Stimulated activated naive B cell treated with anti-CD40 and anti-IgM and Interleukin-4, amounts not matched to agents 10 μg/mL and 1 μg/mL and 100 μg/mL, for 72 hours (primary cell): Measurements from ENCODE around the gene HHAT.
A peak's percentile ranks its signal among the peaks of the same experiment; 100 is the strongest.

ENCODE experiments used
- ATAC-seq, 2 donors: fragments of 150-1000 bp; cut with Tn5 transposase; replicated peaks; 2 replicates each; pipeline ENCODE4 v1.10.0; 2021; ENCODE audit warnings: moderate library complexity in 1 of 2
- DNase-seq: peaks from one replicate; pipeline ENCODE4 v3.0.0; 2021
- H3K27ac Mint-ChIP-seq: one replicate; pipeline ENCODE4 v1.8.0; 2022; ENCODE audit warnings: mild to moderate bottlenecking, mixed read lengths
- H3K27me3 Mint-ChIP-seq, 2 donors: one replicate each; pipeline ENCODE4 v1.8.0; 2022; ENCODE audit warnings: mixed read lengths in 2 of 2
- H3K36me3 Mint-ChIP-seq, 2 donors: one replicate each; pipeline ENCODE4 v1.8.0; 2022; ENCODE audit warnings: mixed read lengths in 2 of 2, mild to moderate bottlenecking in 1 of 2
- H3K4me1 Mint-ChIP-seq, 2 donors: one replicate each; pipeline ENCODE4 v1.8.0; 2022; ENCODE audit warnings: mixed read lengths in 2 of 2, mild to moderate bottlenecking in 1 of 2
- H3K4me3 Mint-ChIP-seq, 2 donors: one replicate each; pipeline ENCODE4 v1.8.0; 2022; ENCODE audit warnings: mild to moderate bottlenecking in 2 of 2, mixed read lengths in 2 of 2, moderate library complexity in 1 of 2
- H3K9me3 Mint-ChIP-seq, 2 donors: one replicate each; pipeline ENCODE4 v1.8.0; 2022; ENCODE audit warnings: mixed read lengths in 2 of 2, mild to moderate bottlenecking in 1 of 2

The HHAT gene

DNA sequence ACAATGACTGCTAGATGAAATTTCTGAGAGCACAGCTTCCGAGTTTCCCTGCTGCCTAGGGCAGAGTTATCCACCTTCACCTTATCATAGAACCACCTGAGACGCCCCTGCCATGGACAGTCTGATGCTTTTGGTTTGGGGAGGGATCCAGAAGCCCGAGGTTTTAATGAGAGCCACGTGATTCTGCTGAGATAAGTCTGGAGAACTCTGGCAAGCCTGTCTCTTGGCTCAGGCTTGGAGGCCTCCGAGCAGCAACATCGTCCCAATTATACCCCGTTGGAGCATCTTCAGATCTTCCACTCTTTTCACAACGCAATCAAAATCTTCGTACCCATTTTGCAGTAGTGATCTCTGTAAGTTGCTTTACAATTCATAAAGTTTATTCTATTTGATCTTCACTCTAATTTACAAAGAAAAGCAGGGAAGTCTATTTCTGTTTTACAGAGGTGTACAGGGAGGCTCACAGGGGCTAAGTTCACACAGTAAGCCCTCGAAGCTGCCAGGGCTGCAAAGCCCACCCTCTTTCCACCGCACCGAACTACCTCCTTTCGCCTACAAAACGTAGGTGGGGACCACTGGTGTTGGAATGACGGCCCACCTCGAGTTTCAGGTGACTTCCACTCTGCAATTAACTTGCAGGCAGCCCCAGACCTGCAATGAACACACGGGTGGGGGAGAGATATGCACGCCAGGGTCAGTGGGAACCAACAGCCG, 513 bp upstream of the HHAT start:
- Mint-ChIP-seq H3K36me3 (peaks cover 0 to 5% of the 10 kb centered on the region in 2 donors), H3K4me1 (peaks cover 25 to 39% of the 10 kb centered on the region in 2 donors), H3K27ac (peak overlapping the region; percentile 91), H3K27me3 (peaks cover 0 to 7% of the 10 kb centered on the region in 2 donors), H3K4me3 (peak overlapping the region; percentile 88 to 94), H3K9me3 (peaks cover 6 to 7% of the 10 kb centered on the region in 2 donors)
- DNase-seq: no peak
- ATAC-seq: peak in 1 of 2 donors; percentile 3

DNA sequence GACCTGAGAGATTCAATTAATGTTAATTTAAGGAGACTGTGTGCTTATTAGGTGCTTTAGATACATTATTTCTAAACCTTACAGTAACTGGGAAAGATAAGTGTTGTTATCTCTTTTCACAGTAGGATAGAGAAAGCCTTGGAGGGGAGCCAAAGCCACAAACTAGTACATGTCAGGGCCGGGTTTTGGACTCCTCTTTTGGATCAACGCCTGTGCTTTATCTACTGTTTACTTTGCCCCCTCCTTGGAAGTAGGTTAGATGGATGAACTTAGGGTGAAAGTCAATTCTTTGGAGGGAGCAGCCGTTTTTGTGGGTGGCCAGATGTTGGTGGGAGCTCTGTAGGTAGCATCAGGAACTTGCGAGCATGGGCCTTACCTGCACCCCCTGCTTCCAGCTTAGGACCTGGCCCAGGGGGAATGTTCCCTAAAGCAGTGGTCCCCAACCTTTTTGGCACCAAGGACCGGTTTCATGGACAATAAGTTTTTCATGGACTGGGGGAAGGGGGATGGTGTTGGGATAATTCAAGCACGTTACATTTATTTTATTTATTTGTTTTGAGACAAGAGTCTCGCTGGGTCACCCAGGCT, 1.7 kb downstream of the HHAT start:
- Mint-ChIP-seq H3K4me1 (peaks cover 23 to 35% of the 10 kb centered on the region in 2 donors), H3K36me3 (peaks cover 0 to 2% of the 10 kb centered on the region in 2 donors), H3K27ac (no peak overlapping the region)

DNA sequence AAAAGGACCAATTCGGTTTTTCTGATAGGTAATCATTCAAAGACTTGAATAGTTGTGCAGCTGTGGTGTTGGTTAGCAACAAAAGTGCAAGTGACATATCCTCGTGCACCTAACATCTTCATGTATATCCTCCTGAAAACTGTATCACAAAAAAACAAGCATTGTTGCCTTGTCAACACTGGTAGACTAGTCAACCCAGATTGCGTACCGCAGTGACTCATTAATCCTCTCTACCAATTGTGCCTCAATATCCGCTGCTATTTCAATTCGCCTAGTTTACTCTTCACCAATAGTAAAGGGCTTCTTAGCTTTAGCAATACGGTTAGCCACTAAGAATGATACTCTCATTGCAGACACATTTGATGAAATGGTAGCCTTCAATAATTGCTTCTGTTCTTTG, 3.5 kb downstream of the HHAT start:
- H3K27ac Mint-ChIP-seq: peak overlapping the region; percentile 25
- no peaks in the 10 kb centered on the region for H3K36me3 Mint-ChIP-seq
- peaks cover 23 to 35% of the 10 kb centered on the region in 2 donors for H3K4me1 Mint-ChIP-seq
- ATAC-seq: no peak
- H3K4me3 Mint-ChIP-seq: no peak overlapping the region
- no peak for DNase-seq
- H3K27me3 Mint-ChIP-seq: no peaks in the 10 kb centered on the region
- H3K9me3 Mint-ChIP-seq: no peaks in the 10 kb centered on the region

More for the DNA sequence above, 1.7 kb downstream of the HHAT start:
- Mint-ChIP-seq H3K27me3 (peaks cover 0 to 3% of the 10 kb centered on the region in 2 donors), H3K9me3 (peaks cover 0 to 2% of the 10 kb centered on the region in 2 donors), H3K4me3 (peak overlapping the region in 1 of 2 donors; percentile 94)
- DNase-seq (no peak), ATAC-seq (no peak)

DNA sequence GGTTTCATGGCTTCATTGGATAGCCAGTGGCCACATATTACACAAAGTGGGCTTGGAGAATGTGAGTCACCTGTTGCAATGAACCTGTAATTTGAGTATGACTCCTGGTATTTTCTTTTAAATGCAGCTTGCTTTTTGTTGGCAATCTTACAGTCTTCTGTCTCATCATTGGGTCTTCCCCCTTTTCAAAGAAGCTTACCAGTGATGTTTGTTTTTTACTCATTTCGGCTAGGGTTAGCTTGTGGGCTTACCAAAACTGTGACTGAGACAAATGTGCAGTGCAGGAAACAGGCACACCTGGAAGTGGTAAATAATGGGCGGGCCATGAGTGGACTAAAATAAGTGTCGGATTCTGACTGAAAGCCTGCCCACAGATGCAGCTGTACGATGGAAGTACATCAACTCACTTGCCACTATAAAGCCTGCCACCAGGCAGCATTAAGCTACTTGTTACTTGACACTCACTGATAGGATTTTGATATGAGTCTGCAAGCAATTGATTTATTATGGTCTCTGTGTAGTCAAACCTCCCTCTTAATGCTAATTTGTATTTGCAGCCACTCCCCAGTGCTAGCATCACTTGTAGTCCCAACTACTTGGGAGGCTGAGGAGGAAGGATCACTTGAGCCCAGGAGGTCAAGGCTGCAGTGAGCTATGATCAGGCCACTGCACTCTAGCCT, 4.2 kb downstream of the HHAT start:
- H3K4me1 Mint-ChIP-seq: peaks cover 25 to 35% of the 10 kb centered on the region in 2 donors
- H3K9me3 Mint-ChIP-seq: no peaks in the 10 kb centered on the region
- H3K27ac Mint-ChIP-seq: peak overlapping the region; percentile 25
- H3K36me3 Mint-ChIP-seq: no peaks in the 10 kb centered on the region
- H3K4me3 Mint-ChIP-seq: no peak overlapping the region
- DNase-seq (peak; percentile 76), ATAC-seq (peak; percentile 79 to 81)
- H3K27me3 Mint-ChIP-seq: no peaks in the 10 kb centered on the region

DNA sequence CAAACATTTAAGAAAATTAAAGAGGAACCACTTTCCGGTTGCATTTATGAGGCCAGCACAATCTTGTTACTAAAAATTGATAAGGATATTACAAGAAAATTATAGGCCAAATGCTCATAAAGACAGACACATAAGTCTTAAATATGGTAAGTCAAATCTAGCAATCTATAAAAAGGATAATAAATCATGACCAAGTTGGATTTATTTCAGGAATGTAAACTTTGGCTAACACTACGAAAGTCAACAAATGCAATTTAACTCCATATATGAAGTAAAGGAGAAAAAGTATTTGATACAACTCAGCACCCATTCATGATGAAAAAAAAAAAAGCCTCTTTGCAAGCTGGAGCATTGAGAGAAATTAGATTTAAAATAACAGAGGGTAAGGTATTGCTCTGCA, 6.3 kb downstream of the HHAT start:
- DNase-seq (no peak), ATAC-seq (no peak)
- H3K9me3 Mint-ChIP-seq: no peaks in the 10 kb centered on the region
- H3K27me3 Mint-ChIP-seq: no peaks in the 10 kb centered on the region
- no peak overlapping the region for H3K4me3 Mint-ChIP-seq
- peaks cover 17 to 24% of the 10 kb centered on the region in 2 donors for H3K4me1 Mint-ChIP-seq
- H3K36me3 Mint-ChIP-seq: no peaks in the 10 kb centered on the region
- no peak overlapping the region for H3K27ac Mint-ChIP-seq

DNA sequence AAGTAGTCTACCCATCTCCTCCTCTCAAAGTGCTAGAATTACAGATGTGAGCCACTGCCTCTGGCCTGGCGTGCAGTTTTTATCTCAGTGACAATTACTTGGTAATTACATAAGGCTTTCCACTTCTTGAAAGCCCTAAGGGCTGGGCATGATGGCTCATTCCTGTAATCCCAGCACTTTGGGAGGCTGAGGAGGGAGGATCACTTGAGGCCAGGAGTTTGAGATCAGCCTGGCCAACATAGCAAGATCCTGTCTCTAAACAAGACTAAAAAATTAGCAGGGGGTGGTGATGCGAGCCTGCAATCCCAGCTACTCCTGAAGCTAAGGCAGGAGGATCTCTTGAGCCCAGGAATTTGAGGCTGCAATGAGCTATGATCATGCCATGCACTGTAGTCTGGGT, 7.7 kb downstream of the HHAT start:
- no peak for ATAC-seq
- Mint-ChIP-seq H3K27ac (no peak overlapping the region), H3K36me3 (no peaks in the 10 kb centered on the region), H3K4me3 (no peak overlapping the region), H3K27me3 (no peaks in the 10 kb centered on the region), H3K4me1 (peaks cover 18 to 33% of the 10 kb centered on the region in 2 donors), H3K9me3 (no peaks in the 10 kb centered on the region)
- no peak for DNase-seq

DNA sequence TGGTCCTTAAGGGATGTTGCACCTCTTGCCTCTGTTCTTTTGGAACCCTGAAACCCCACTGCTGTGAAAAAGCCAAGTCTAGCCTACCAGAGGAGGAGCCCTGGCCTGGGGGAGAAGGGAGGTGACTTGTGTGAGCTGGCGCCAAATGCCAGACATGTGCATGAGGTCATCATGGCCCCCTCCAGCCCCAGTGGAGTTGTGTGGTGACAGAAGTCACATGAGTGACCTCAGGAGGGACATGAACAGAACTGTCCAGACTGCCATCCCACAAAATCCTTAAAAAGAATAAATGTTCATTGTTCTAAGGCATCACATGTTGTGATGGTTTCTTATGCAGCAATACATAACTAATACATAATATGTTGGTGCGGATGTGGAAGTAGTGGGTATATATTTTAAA, 10.8 kb downstream of the HHAT start:
- ATAC-seq (no peak), DNase-seq (no peak)
- Mint-ChIP-seq H3K4me3 (no peak overlapping the region), H3K36me3 (no peaks in the 10 kb centered on the region), H3K9me3 (no peaks in the 10 kb centered on the region), H3K27ac (no peak overlapping the region), H3K4me1 (peaks cover 17 to 18% of the 10 kb centered on the region in 2 donors), H3K27me3 (no peaks in the 10 kb centered on the region)

DNA sequence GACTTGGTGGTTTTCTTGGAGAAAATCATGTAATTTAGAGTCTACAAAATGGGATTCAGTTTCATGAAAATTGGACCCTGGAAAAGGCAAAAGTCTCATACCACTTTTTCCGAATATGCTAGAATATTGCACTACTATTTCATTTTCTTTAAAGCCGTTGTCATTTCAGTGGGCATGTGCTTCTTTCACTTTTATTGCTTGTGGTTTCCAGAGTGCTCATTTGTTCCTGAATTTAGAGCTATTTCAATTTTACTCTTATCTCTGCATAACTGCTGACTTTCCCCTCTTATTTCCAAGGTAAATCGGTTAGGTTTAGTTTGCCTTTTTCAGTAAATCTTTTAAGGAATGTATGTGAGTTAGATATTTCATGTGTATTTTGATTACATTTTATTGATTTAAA, 11.6 kb downstream of the HHAT start:
- ATAC-seq: no peak
- H3K36me3 Mint-ChIP-seq: no peaks in the 10 kb centered on the region
- peaks cover 18 to 20% of the 10 kb centered on the region in 2 donors for H3K4me1 Mint-ChIP-seq
- DNase-seq: no peak
- peak overlapping the region; percentile 42 to 45 for H3K4me3 Mint-ChIP-seq
- no peak overlapping the region for H3K27ac Mint-ChIP-seq
- H3K27me3 Mint-ChIP-seq: no peaks in the 10 kb centered on the region
- no peaks in the 10 kb centered on the region for H3K9me3 Mint-ChIP-seq

DNA sequence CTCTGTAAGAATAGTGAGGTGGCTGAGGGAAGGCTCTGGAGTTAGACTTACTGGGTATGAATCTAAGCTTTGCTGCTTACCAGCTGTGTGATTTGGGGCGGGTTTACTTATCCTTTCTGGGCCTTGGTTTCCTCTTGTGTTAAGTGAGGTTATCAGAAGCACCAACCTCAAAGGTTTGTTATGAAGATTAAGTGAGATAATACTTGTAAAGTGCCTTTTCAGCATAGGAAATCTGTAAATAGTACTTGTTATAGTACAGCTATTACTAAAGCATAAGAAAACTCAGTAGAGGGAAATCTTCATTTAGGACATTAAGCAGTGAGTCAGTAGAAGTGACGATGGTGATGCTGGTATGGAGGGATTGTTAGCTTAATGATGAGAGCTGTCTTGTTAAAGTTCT, 12.1 kb downstream of the HHAT start:
- H3K27me3 Mint-ChIP-seq: no peaks in the 10 kb centered on the region
- H3K27ac Mint-ChIP-seq: peak overlapping the region; percentile 57
- H3K36me3 Mint-ChIP-seq: no peaks in the 10 kb centered on the region
- H3K4me1 Mint-ChIP-seq: peaks cover 18 to 20% of the 10 kb centered on the region in 2 donors
- ATAC-seq: no peak
- DNase-seq: no peak
- H3K9me3 Mint-ChIP-seq: no peaks in the 10 kb centered on the region
- peak overlapping the region in 1 of 2 donors; percentile 6 for H3K4me3 Mint-ChIP-seq

DNA sequence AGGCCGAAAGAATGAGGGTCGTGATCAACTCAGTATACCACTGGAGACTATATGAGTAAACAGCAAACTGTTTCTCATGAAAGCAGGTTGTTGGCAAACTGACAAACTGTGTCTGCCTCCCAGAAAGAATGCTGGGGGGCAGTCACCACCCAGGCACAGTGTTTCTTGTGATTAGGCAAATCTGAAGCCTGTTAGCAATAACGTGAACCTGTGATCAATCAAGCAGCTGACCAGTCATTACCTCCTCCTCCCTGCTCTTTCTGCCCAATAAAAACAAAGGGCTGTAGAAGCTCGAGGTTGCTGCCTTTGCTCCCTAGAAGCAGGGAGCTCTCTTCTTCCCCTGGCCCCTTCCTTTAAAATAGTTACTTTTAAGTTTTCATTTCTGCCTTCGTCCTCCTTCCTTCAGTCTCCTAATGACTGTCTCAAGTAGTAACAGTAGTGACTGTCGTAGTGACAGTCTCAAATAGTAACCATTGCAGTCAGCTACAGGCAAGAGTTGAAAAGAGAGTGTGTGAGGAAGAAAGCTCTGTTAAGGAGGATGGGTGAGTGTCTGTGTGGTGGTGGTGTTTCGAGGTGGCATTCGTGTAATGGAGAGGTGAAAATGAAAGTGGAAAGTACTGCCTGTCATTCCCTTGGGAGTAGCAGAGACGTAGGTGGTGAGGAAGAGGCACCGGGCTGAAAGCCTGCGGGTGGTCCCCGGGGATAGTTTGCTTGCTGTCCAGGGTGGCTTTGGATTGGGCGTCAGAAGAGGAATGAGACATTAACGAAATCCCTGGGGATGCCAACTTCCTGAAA, 14.5 kb downstream of the HHAT start:
- DNase-seq (peak; percentile 91), ATAC-seq (peak; percentile 85 to 86)
- H3K4me3 Mint-ChIP-seq: no peak overlapping the region

DNA sequence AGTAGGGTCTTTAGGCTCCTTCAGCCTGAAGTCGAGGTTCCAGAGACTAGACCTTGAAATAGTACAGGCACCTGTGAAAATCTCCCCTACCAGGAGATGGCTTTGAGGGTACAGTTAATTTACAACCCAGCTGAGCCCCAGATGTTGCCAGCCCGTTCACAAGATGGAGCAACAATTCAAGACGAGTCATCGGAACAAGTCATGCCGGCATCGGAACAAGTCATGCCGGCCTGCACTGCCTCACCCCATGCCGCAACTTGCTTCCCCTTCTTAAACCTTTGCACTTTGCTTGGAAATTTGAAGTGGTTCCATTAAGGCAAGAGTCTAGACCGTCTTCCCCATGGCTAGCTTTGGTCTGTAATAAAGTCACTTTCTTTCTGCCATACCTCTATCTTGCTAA, 16.0 kb downstream of the HHAT start:
- no peak overlapping the region for H3K27ac Mint-ChIP-seq
- H3K27me3 Mint-ChIP-seq: no peaks in the 10 kb centered on the region
- H3K36me3 Mint-ChIP-seq: peaks cover 0 to 4% of the 10 kb centered on the region in 2 donors
- ATAC-seq (no peak), DNase-seq (no peak)
- H3K9me3 Mint-ChIP-seq: no peaks in the 10 kb centered on the region
- peaks cover 26 to 27% of the 10 kb centered on the region in 2 donors for H3K4me1 Mint-ChIP-seq
- no peak overlapping the region for H3K4me3 Mint-ChIP-seq

More for the DNA sequence above, 14.5 kb downstream of the HHAT start:
- Mint-ChIP-seq H3K4me1 (peaks cover 28 to 29% of the 10 kb centered on the region in 2 donors), H3K36me3 (no peaks in the 10 kb centered on the region), H3K27me3 (no peaks in the 10 kb centered on the region), H3K27ac (no peak overlapping the region), H3K9me3 (no peaks in the 10 kb centered on the region)

DNA sequence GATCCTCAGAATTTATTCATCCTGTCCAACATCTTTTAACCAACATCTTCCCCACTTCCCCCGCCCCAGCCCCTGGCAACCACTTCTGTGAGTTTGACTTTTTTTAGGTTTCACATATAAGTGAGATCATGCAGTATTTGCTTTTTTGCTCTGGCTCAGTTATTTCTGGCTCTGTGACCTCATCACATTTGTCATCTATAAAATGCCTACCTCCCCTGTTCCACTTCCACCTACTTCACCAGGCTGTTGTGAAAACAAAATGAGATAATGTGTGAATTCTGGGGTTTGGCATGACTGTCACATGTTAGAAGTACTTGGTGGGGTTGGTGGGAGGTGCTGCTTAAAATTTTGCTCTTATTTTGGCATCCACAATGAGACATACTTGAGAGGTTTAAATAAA, 18.4 kb downstream of the HHAT start:
- H3K36me3 Mint-ChIP-seq: peaks cover 0 to 6% of the 10 kb centered on the region in 2 donors
- no peaks in the 10 kb centered on the region for H3K9me3 Mint-ChIP-seq
- DNase-seq (peak; percentile 19), ATAC-seq (peak; percentile 25 to 32)
- H3K4me1 Mint-ChIP-seq: peaks cover 9 to 20% of the 10 kb centered on the region in 2 donors
- H3K4me3 Mint-ChIP-seq: no peak overlapping the region
- peak overlapping the region; percentile 48 for H3K27ac Mint-ChIP-seq
- no peaks in the 10 kb centered on the region for H3K27me3 Mint-ChIP-seq

DNA sequence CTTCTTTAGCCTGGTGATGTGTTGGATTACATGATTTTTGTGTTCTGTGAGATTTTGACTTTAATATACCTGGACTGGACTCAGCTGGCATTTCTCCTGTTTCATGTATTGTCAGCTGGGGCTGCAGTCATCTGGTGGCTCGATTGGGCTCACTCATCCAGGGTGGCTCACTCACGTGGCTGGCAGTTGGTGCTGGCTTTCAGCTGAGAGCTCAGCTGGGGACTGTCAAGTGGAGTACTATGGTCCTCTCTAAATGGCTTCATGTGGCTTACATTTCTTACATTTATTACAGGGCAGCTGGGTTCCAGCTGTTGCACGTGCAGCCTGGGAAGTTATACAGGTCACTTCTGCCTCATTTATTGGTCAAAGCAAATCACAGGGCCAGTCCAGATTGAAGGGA, 22.8 kb downstream of the HHAT start:
- no peak for ATAC-seq
- Mint-ChIP-seq H3K27me3 (no peaks in the 10 kb centered on the region), H3K9me3 (no peaks in the 10 kb centered on the region), H3K4me3 (no peak overlapping the region), H3K36me3 (peaks cover 0 to 10% of the 10 kb centered on the region in 2 donors), H3K27ac (peak overlapping the region; percentile 16), H3K4me1 (peaks cover 15 to 17% of the 10 kb centered on the region in 2 donors)
- no peak for DNase-seq

DNA sequence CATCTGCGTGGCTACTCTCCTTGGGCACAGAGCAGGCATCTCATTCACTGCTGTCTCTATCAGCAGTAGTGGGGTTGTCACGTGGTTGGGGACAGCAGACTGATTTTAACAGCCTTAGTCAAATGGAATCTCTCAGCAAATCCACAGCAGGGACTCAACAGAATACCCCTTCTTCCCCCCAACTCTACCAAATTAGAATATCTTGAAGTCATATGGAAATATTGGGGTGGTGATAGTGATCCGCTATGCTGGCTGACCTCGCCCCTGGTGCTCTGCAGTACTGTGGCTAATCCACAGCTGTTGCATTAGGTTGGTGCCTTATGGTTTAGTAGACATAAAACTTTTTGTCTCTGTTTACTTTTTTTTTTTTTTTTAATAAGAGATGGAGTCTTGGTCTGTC, 23.9 kb downstream of the HHAT start:
- DNase-seq (no peak), ATAC-seq (peak; percentile 12 to 50)
- Mint-ChIP-seq H3K36me3 (peaks cover 0 to 16% of the 10 kb centered on the region in 2 donors), H3K27ac (no peak overlapping the region), H3K4me3 (no peak overlapping the region), H3K27me3 (no peaks in the 10 kb centered on the region), H3K4me1 (peaks cover 9 to 10% of the 10 kb centered on the region in 2 donors), H3K9me3 (no peaks in the 10 kb centered on the region)
